Measurements from ENCODE around the gene RTKN2. TPM values are rescaled to one million over a fixed set of nuclear protein-coding genes. Genes with fewer than 3 reads are reported as not detected.

The RTKN2 gene
- total and polyA plus RNA-seq, 10 of the 15 experiments (the other 5 are each of a cell fraction or from before 2014, with no cell fraction given), result 0.10 TPM; not detected in 9

DNA sequence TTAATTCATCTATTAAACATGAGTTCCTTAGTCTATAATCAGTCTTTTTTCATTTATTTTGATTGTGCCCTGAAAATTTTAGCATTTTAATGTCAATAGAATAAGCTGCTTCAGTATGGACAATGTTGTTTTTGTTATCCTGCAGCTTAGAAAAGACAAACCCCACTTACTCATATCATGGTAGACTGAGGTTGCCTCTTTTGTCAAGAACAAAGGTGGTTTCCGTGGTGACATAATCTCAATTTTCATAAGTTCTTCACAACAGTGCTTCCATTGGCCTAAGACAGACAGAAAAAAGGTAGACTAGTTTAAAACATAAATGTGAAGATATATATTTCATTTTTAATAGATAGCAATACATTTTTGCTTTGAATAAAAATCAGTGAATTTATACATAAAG, 69.1 kb downstream of the RTKN2 start:
- Histone ChIP-seq H3K4me1 (ENCODE audit: control insufficient read depth, insufficient read depth, low read length) (no peaks in the 10 kb centered on the region), H2AFZ (ENCODE audit: control insufficient read depth, low read depth, low read length) (no peak overlapping the region; the same call in 1 of the 2 replicates), H3K27me3 (replicated peaks in 1 of 2; ENCODE audit: control insufficient read depth in 2 of 2, insufficient read depth in 2 of 2, low read length in 1 of 2) (no peaks in the 10 kb centered on the region), H3K27ac (ENCODE audit: control insufficient read depth, insufficient read depth) (no peak overlapping the region), H3K4me3 (no peak overlapping the region), H3K4me2 (ENCODE audit: control insufficient read depth, insufficient read depth) (no peak overlapping the region), H4K20me1 (ENCODE audit: control insufficient read depth, insufficient read depth) (no peaks in the 10 kb centered on the region), H3K36me3 (ENCODE audit: control insufficient read depth in 2 of 2, insufficient read depth in 2 of 2, low read length in 1 of 2) (no peaks in the 10 kb centered on the region), H3K9ac (ENCODE audit: control insufficient read depth, insufficient read depth, low read length) (no peak overlapping the region), H3K9me3 (replicated peaks; ENCODE audit: control insufficient read depth, insufficient read depth, low read length) (no peaks in the 10 kb centered on the region), H3K79me2 (ENCODE audit: control insufficient read depth, insufficient read depth, low read length) (no peaks in the 10 kb centered on the region)
- intact Hi-C loops (cut with micrococcal nuclease; ENCODE audit: unreplicated experiment) (no loop called here), in situ Hi-C loops (cut with MboI) (no loop called here)
- SMC1A ChIA-PET (ENCODE audit: uncharacterized antibody, unreplicated experiment), result interaction anchor here (0.8 to 1.1 kb wide), 4 partner anchors 10 to 298 kb away, joined by 3 read pairs; partner anchors contain the start of gene ARID5B
- RAD21 ChIA-PET (ENCODE audit: unreplicated experiment), result interaction anchor here (0.7 kb wide), 1 partner anchor 10 kb away, joined by 3 read pairs; no protein-coding TSS in a partner anchor
- 10% methylated on average over 1 of the region's 1 CpG for WGBS (ENCODE audit: insufficient coverage, insufficient replicate concordance, low lambda C conversion rate, missing lambda C conversion rate)
- FAIRE-seq (no peak), DNase-seq (ENCODE audit: low read depth, low spot score) (peak; percentile 48), ATAC-seq (peak; percentile 99)
- BruUV-seq (replicated peaks), result no TSS peak
- POLR2A ChIA-PET, result no interaction called here
- CTCF ChIA-PET, result no interaction called here
- TF ChIP-seq FOS (IDR thresholded peaks at IDR 0.05; ENCODE audit: borderline replicate concordance, extremely low read depth, insufficient read length) (no peak), JUNB (IDR thresholded peaks at IDR 0.05) (peak; percentile 64), BCL11A (IDR thresholded peaks at IDR 0.05; ENCODE audit: low read depth, low read length) (peak; percentile 37; the same call in 1 of the 2 replicates), SREBF2 (IDR thresholded peaks at IDR 0.05; ENCODE audit: low read length) (no peak), IRF4 (IDR thresholded peaks at IDR 0.05; ENCODE audit: low read depth, low read length) (0 out of 2 replicates have a peak, but pooled peaks have one; percentile 50), NR2C1 (IDR thresholded peaks at IDR 0.05) (no peak), POU2F2 (IDR thresholded peaks at IDR 0.05; ENCODE audit: borderline replicate concordance, low read depth, low read length) (peak; percentile 15; the same call in 1 of the 3 replicates), NFIC (IDR thresholded peaks at IDR 0.05; ENCODE audit: low read depth, low read length) (peak; percentile 69), NRF1 (conservative IDR thresholded peaks at IDR 0.05; ENCODE audit: low read depth, low read length) (no peak), DPF2 (IDR thresholded peaks at IDR 0.05) (peak; percentile 52; the same call in 1 of the 2 replicates), SP1 (IDR thresholded peaks at IDR 0.05; ENCODE audit: low read depth, low read length) (no peak), SMARCA5 (IDR thresholded peaks at IDR 0.05) (no peak), ATF7 (IDR thresholded peaks at IDR 0.05; ENCODE audit: low read depth) (peak; percentile 70), RUNX3 (IDR thresholded peaks at IDR 0.05; ENCODE audit: low read length) (peak; percentile 82), HDAC2 (IDR thresholded peaks at IDR 0.05) (no peak), PML (IDR thresholded peaks at IDR 0.05; ENCODE audit: low read length) (no peak)
- TF ChIP-seq, protein P1, sequence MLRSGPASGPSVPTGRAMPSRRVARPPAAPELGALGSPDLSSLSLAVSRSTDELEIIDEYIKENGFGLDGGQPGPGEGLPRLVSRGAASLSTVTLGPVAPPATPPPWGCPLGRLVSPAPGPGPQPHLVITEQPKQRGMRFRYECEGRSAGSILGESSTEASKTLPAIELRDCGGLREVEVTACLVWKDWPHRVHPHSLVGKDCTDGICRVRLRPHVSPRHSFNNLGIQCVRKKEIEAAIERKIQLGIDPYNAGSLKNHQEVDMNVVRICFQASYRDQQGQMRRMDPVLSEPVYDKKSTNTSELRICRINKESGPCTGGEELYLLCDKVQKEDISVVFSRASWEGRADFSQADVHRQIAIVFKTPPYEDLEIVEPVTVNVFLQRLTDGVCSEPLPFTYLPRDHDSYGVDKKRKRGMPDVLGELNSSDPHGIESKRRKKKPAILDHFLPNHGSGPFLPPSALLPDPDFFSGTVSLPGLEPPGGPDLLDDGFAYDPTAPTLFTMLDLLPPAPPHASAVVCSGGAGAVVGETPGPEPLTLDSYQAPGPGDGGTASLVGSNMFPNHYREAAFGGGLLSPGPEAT (IDR thresholded peaks at IDR 0.05; ENCODE audit: low read depth), result peak; percentile 63; the same call in 1 of the 2 replicates
- TF ChIP-seq, protein P2, sequence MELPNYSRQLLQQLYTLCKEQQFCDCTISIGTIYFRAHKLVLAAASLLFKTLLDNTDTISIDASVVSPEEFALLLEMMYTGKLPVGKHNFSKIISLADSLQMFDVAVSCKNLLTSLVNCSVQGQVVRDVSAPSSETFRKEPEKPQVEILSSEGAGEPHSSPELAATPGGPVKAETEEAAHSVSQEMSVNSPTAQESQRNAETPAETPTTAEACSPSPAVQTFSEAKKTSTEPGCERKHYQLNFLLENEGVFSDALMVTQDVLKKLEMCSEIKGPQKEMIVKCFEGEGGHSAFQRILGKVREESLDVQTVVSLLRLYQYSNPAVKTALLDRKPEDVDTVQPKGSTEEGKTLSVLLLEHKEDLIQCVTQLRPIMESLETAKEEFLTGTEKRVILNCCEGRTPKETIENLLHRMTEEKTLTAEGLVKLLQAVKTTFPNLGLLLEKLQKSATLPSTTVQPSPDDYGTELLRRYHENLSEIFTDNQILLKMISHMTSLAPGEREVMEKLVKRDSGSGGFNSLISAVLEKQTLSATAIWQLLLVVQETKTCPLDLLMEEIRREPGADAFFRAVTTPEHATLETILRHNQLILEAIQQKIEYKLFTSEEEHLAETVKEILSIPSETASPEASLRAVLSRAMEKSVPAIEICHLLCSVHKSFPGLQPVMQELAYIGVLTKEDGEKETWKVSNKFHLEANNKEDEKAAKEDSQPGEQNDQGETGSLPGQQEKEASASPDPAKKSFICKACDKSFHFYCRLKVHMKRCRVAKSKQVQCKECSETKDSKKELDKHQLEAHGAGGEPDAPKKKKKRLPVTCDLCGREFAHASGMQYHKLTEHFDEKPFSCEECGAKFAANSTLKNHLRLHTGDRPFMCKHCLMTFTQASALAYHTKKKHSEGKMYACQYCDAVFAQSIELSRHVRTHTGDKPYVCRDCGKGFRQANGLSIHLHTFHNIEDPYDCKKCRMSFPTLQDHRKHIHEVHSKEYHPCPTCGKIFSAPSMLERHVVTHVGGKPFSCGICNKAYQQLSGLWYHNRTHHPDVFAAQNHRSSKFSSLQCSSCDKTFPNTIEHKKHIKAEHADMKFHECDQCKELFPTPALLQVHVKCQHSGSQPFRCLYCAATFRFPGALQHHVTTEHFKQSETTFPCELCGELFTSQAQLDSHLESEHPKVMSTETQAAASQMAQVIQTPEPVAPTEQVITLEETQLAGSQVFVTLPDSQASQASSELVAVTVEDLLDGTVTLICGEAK (IDR thresholded peaks at IDR 0.05; ENCODE audit: borderline replicate concordance), result no peak
- TF ChIP-seq, protein P3, sequence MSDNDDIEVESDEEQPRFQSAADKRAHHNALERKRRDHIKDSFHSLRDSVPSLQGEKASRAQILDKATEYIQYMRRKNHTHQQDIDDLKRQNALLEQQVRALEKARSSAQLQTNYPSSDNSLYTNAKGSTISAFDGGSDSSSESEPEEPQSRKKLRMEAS (IDR thresholded peaks at IDR 0.05; ENCODE audit: low read depth, low read length), result no peak
